Activated CD4-positive, alpha-beta memory T cell treated with anti-CD3 and anti-CD28 coated beads for 36 hours (primary cell): Measurements from ENCODE around the gene CNDP2. TPM values are rescaled to one million over a fixed set of nuclear protein-coding genes. Genes with fewer than 3 reads are reported as not detected.

Source experiments
- CTCF ChIA-PET: fragments of 350-600 bp; sonication (Branson Sonifier 250); formaldehyde crosslinking; loops from one replicate; lab custom pipeline; 2021; ENCODE audit warnings: antibody characterized with exemption, inconsistent platforms; lab: Charles Lee
- POLR2A ChIA-PET: fragments of 350-600 bp; sonication (Branson Sonifier 250); formaldehyde crosslinking; loops from one replicate; lab custom pipeline; 2021; ENCODE audit warnings: antibody characterized with exemption; lab: Charles Lee
- DNase-seq: peaks from one replicate; pipeline ENCODE4 v3.0.0-alpha.2; 2020
- H3K27ac Mint-ChIP-seq: one replicate; pipeline ENCODE4 v1.8.0; 2021; ENCODE audit warnings: mixed read lengths
- H3K27me3 Mint-ChIP-seq: one replicate; pipeline ENCODE4 v1.8.0; 2021; ENCODE audit warnings: mixed read lengths
- H3K36me3 Mint-ChIP-seq: one replicate; pipeline ENCODE4 v1.8.0; 2021; ENCODE audit warnings: mixed read lengths
- H3K4me1 Mint-ChIP-seq: one replicate; pipeline ENCODE4 v1.8.0; 2021; ENCODE audit warnings: low read depth, mixed read lengths
- H3K4me3 Mint-ChIP-seq: one replicate; pipeline ENCODE4 v1.8.0; 2021; ENCODE audit warnings: mild to moderate bottlenecking, mixed read lengths
- H3K9me3 Mint-ChIP-seq: one replicate; pipeline ENCODE4 v1.8.0; 2021; ENCODE audit warnings: mixed read lengths
- intact Hi-C: fragments of 100-400 bp; cut with micrococcal nuclease; formaldehyde crosslinking; loops from one replicate; pipeline ENCODE4 v1.15.1; 2023
- total RNA-seq, 2 experiments: library from RNA; stranded (reverse); gene quantifications; one replicate each; pipeline ENCODE4 v1.2.3, GENCODE V29; 2021

CNDP2 gene
- 100 to 1,000 TPM; 144 to 147 TPM for total RNA-seq

GRCh38 chr18:74495581-74496507 lies at the start of gene CNDP2:
CNDP2 (plus strand) TSS chr18:74496363; CDS start chr18:74499974, 3,611 bp downstream.
- Mint-ChIP-seq H3K27me3 (no peaks in the 10 kb centered on the region), H3K9me3 (no peaks in the 10 kb centered on the region), H3K4me3 (peak within 1 kb of the TSS; percentile 95), H3K4me1 (peaks cover 38% of the 10 kb centered on the region), H3K36me3 (peaks cover 13% of the 10 kb centered on the region), H3K27ac (peak within 1 kb of the TSS; percentile 100)
- peak; percentile 100 for DNase-seq
- intact Hi-C loops, result loop anchor here (1.0 to 10.0 kb wide), 6 partner anchors 56 to 1999 kb away; partner anchors contain the start of genes ZNF407 and ZNF516
- ChIA-PET CTCF (interaction anchor here (0.6 to 5.5 kb wide), 5 partner anchors 121 to 186 kb away, joined by 3 to 103 read pairs (median 3); no protein-coding TSS in a partner anchor), POLR2A (interaction anchor here (0.6 to 1.4 kb wide), 2 partner anchors 102 to 133 kb away, joined by 4 read pairs; partner anchors contain the start of gene ZNF407)

GRCh38 chr18:74446631-74447403 lies 49.3 kb upstream of the CNDP2 start:
- H3K27me3 Mint-ChIP-seq, result no peaks in the 10 kb centered on the region
- intact Hi-C loops, result no loop called here
- H3K27ac Mint-ChIP-seq, result no peak overlapping the region
- ChIA-PET CTCF (no interaction called here), POLR2A (no interaction called here)
- no peak for DNase-seq
- H3K4me3 Mint-ChIP-seq, result no peak overlapping the region
- H3K9me3 Mint-ChIP-seq, result no peaks in the 10 kb centered on the region
- no peaks in the 10 kb centered on the region for H3K36me3 Mint-ChIP-seq
- no peaks in the 10 kb centered on the region for H3K4me1 Mint-ChIP-seq

- DNase-seq, result no peak
- Mint-ChIP-seq H3K27me3 (no peaks in the 10 kb centered on the region), H3K4me3 (no peak overlapping the region), H3K27ac (no peak overlapping the region), H3K4me1 (no peaks in the 10 kb centered on the region), H3K9me3 (no peaks in the 10 kb centered on the region), H3K36me3 (no peaks in the 10 kb centered on the region)
- intact Hi-C loops, result no loop called here
- CTCF ChIA-PET, result no interaction called here
- POLR2A ChIA-PET, result no interaction called here
Measured at GRCh38 chr18:74447404-74448152, 48.6 kb upstream of the CNDP2 start.

- Mint-ChIP-seq H3K27ac (no peak overlapping the region), H3K36me3 (no peaks in the 10 kb centered on the region)
Measured at GRCh38 chr18:74450626-74451025, 45.5 kb upstream of the CNDP2 start.

GRCh38 chr18:74451148-74451547 lies 45.0 kb upstream of the CNDP2 start:
- Mint-ChIP-seq H3K4me1 (no peaks in the 10 kb centered on the region), H3K4me3 (no peak overlapping the region), H3K9me3 (no peaks in the 10 kb centered on the region), H3K27ac (no peak overlapping the region), H3K36me3 (no peaks in the 10 kb centered on the region), H3K27me3 (peaks cover 18% of the 10 kb centered on the region)
- intact Hi-C loops, result no loop called here
- CTCF ChIA-PET, result no interaction called here
- no peak for DNase-seq
- POLR2A ChIA-PET, result no interaction called here

More at GRCh38 chr18:74450626-74451025, 45.5 kb upstream of the CNDP2 start:
- intact Hi-C loops, result no loop called here
- peaks cover 14% of the 10 kb centered on the region for H3K27me3 Mint-ChIP-seq
- H3K4me3 Mint-ChIP-seq, result no peak overlapping the region
- no peaks in the 10 kb centered on the region for H3K9me3 Mint-ChIP-seq
- no peak for DNase-seq
- CTCF ChIA-PET, result no interaction called here
- POLR2A ChIA-PET, result no interaction called here
- no peaks in the 10 kb centered on the region for H3K4me1 Mint-ChIP-seq

GRCh38 chr18:74453016-74453566 lies 43.1 kb upstream of the CNDP2 start:
- CTCF ChIA-PET, result no interaction called here
- Mint-ChIP-seq H3K4me1 (peaks cover 4% of the 10 kb centered on the region), H3K36me3 (no peaks in the 10 kb centered on the region), H3K9me3 (no peaks in the 10 kb centered on the region), H3K27ac (no peak overlapping the region), H3K4me3 (no peak overlapping the region), H3K27me3 (peaks cover 23% of the 10 kb centered on the region)
- POLR2A ChIA-PET, result no interaction called here
- no peak for DNase-seq
- intact Hi-C loops, result no loop called here

- H3K4me1 Mint-ChIP-seq, result peaks cover 4% of the 10 kb centered on the region
- no peaks in the 10 kb centered on the region for H3K9me3 Mint-ChIP-seq
- H3K36me3 Mint-ChIP-seq, result no peaks in the 10 kb centered on the region
- intact Hi-C loops, result no loop called here
- H3K27me3 Mint-ChIP-seq, result peaks cover 27% of the 10 kb centered on the region
- no peak for DNase-seq
- ChIA-PET CTCF (no interaction called here), POLR2A (no interaction called here)
- H3K27ac Mint-ChIP-seq, result no peak overlapping the region
- H3K4me3 Mint-ChIP-seq, result no peak overlapping the region
Measured at GRCh38 chr18:74453642-74454198, 42.4 kb upstream of the CNDP2 start.

GRCh38 chr18:74454279-74454751 lies 41.8 kb upstream of the CNDP2 start:
- POLR2A ChIA-PET, result no interaction called here
- H3K27me3 Mint-ChIP-seq, result peaks cover 27% of the 10 kb centered on the region

GRCh38 chr18:74455386-74455785 lies 40.8 kb upstream of the CNDP2 start:
- intact Hi-C loops, result no loop called here
- CTCF ChIA-PET, result interaction anchor here (0.9 kb wide), 1 partner anchor 97 kb away, joined by 3 read pairs; no protein-coding TSS in a partner anchor
- POLR2A ChIA-PET, result no interaction called here
- no peak for DNase-seq
- Mint-ChIP-seq H3K4me1 (peaks cover 4% of the 10 kb centered on the region), H3K4me3 (no peak overlapping the region), H3K27ac (no peak overlapping the region), H3K36me3 (no peaks in the 10 kb centered on the region), H3K27me3 (peaks cover 28% of the 10 kb centered on the region), H3K9me3 (no peaks in the 10 kb centered on the region)

More at GRCh38 chr18:74454279-74454751, 41.8 kb upstream of the CNDP2 start:
- no peak for DNase-seq
- no peak overlapping the region for H3K27ac Mint-ChIP-seq
- H3K9me3 Mint-ChIP-seq, result no peaks in the 10 kb centered on the region
- H3K4me1 Mint-ChIP-seq, result peaks cover 4% of the 10 kb centered on the region
- CTCF ChIA-PET, result interaction anchor here (0.9 kb wide), 1 partner anchor 98 kb away, joined by 3 read pairs; no protein-coding TSS in a partner anchor
- intact Hi-C loops, result no loop called here
- H3K4me3 Mint-ChIP-seq, result no peak overlapping the region
- H3K36me3 Mint-ChIP-seq, result no peaks in the 10 kb centered on the region

- H3K36me3 Mint-ChIP-seq, result no peaks in the 10 kb centered on the region
- no peak for DNase-seq
- peaks cover 28% of the 10 kb centered on the region for H3K27me3 Mint-ChIP-seq
- no peak overlapping the region for H3K4me3 Mint-ChIP-seq
- H3K27ac Mint-ChIP-seq, result no peak overlapping the region
- intact Hi-C loops, result no loop called here
- CTCF ChIA-PET, result no interaction called here
- H3K4me1 Mint-ChIP-seq, result peaks cover 4% of the 10 kb centered on the region
- H3K9me3 Mint-ChIP-seq, result no peaks in the 10 kb centered on the region
- POLR2A ChIA-PET, result no interaction called here
Measured at GRCh38 chr18:74456017-74456348, 40.2 kb upstream of the CNDP2 start.

- intact Hi-C loops, result no loop called here
- H3K9me3 Mint-ChIP-seq, result no peaks in the 10 kb centered on the region
- H3K36me3 Mint-ChIP-seq, result no peaks in the 10 kb centered on the region
- no peak overlapping the region for H3K4me3 Mint-ChIP-seq
- peaks cover 28% of the 10 kb centered on the region for H3K27me3 Mint-ChIP-seq
- H3K27ac Mint-ChIP-seq, result no peak overlapping the region
- ChIA-PET CTCF (no interaction called here), POLR2A (no interaction called here)
- peaks cover 4% of the 10 kb centered on the region for H3K4me1 Mint-ChIP-seq
- no peak for DNase-seq
Measured at GRCh38 chr18:74456349-74457042, 39.7 kb upstream of the CNDP2 start.
